NCI-H128 (cell line): ENCODE measurements around the gene GGT5.
"Not testable (repeated sequence)": the region's sequence is repeated elsewhere in the genome, so short reads cannot be mapped to it uniquely, and the experiment has no call there.

ENCODE experiments used
- DNase-seq: peaks from one replicate; lab custom pipeline; 2025; ENCODE audit not compliant: unreplicated experiment; lab: John Stamatoyannopoulos, UW

The GGT5 gene

DNA sequence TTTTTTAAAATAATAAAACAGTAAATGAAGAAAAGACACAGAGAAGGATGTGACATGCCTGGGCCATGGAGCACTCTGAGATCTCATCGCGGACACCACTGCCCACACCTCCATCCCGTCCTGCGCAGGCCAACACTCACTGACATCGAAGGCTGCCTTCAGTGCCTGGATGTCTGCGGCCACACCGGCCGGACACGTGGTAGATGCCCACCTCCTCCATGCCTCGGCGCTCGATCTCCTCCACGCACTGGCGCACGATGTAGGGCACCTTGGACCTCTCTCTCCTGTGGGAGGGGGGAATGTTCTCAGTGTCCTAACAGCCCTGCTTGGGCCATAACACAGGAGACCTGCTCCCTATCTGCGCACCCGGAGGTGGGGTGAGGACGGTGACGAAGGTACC lies 18.6 kb upstream of the GGT5 start:
- not testable (repeated sequence) for DNase-seq

DNA sequence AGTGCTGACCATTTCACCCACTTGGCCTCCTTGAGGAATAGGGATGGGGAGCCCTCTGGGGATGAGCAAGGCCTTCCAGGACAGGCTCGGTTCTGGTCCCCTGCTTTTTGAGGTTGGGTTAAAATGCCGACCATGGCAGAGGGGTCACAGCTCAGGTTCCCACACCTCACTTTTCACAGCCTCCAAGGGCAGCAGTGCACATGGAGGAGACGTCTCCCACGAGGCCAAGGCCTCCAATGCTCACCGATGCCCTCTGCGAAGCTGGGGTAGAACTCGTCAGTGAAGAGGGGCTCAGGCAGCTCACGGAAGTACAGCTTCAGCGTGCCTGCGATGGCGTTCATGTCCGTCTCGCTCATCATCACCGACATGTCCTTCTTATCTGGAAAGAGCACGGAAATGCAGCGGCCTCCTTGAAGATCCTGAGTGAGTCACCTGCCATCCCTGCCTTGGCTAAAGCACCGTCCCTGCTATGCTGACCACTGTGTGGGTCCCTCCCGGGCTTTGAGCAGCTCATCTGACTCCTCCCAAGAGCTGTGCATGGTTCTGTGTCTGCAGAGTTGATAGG lies 17.4 kb upstream of the GGT5 start:
- DNase-seq, result not testable (repeated sequence)

DNA sequence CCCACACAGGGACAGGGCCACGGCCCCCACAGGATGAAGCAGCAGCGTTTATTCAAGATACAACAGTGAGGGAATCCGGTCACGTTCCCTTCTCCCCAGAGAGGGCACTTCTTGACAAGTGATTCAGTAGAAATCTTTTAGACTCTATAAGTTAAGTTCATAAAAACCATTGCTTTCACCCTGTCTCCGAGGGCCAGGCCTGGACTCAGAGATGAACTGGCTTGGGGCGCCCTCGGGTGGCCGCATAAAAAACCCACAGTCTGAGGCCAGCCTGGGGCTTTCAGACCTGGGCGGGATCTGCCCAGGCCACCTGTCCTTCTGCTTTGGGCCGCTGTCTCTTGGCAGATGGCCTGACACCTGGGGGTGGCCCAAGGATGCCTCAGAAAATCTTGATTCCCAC lies 14.6 kb upstream of the GGT5 start:
- DNase-seq, result not testable (repeated sequence)

DNA sequence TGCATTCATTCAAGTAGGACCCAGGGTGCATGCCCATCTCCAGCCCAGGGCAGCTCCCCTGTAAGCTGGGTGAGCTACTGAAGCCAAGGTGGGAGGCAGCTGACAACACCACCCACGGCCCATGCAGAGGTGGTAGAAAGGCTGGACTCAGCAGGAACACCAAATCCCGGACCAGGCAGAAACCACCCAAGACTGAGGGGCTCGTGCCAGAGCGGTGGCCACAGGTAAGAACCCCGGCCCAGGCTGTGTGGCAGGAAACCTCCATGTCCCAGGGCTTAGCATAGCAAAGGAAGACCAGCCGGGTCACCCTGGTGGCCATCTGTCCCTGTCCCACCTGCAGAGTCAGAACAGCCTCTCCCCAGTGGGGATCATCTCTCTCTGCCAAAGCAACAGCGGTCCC lies 11.9 kb upstream of the GGT5 start:
- DNase-seq, result not testable (repeated sequence)

DNA sequence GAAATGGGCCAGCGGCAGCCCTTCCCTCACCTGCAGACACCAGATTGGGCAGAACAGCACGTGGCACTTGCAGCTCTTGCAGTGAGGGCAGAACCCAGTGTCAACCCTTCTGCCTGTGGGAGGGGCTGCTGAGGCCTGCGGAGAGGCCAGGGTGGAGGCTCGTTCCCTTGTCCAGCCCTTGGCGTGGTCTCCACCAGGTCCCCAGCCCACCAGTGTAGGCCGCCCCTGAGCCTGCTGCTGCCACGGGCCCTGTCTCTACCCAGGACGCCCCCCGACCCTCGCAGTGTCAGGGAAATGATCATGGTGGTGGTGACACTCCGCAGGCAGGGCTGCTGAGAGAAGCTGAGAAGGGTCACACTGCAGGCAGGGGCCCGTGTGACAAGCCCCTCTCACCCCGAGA lies 11.3 kb upstream of the GGT5 start:
- not testable (repeated sequence) for DNase-seq

DNA sequence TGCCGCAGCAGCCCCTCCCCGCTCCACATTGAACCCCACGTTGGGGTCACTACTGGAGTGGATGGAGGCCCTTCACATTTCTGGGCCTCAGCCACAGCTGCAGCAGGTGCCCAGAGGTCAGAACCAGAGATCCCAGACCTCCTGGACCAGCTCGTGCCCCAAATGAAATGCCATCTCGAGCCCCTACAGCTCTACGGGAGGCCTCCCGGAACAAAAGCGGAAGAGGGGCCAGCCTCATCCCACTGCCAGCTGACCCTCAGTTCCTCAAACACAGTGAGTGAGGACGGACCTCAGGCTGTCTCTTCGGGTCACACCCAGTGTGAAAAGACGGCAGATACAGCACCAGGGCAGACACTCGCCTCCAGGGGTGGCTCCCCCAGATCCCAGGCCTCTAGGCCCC lies 8.2 kb upstream of the GGT5 start:
- DNase-seq, result not testable (repeated sequence)

DNA sequence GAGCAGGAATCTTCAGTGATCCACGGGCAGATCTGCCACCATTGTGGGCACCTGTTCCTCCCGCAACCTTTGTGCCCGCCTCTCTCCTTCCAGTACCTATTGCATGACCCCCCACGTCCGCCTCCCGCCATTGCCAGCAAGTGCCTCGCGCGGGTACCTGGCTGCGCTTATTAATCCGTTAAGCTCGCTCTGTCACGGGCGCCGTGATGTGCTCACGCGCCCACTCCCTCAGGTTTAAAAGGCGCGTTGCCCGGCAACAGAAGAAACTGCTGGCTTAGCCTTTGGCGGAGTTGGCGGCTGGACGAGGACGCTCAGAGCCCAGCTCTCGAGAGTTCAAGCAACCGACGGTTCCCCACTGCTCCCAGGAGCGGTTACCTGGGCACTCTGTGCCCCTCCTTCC lies 6.4 kb upstream of the GGT5 start:
- DNase-seq, result not testable (repeated sequence)

DNA sequence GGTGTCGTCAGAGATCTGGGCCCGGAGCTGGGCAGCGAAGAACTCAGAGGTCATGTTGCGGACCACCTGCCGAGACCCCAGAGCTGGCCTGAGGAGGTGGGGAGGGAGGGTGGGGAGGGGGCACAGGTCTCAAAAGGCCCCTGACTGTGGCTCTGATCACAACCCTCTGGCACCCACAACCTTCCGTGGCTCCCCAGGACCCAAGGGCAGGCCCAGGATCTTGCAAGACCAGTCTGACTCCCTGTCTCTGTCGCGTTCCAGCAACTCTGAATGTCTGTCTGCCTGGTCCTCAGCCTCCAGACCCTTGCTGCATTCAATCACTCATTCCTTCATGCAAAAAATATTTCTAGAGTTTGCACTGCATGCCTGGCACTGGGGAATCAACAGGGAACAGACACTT lies 4.5 kb upstream of the GGT5 start:
- not testable (repeated sequence) for DNase-seq

DNA sequence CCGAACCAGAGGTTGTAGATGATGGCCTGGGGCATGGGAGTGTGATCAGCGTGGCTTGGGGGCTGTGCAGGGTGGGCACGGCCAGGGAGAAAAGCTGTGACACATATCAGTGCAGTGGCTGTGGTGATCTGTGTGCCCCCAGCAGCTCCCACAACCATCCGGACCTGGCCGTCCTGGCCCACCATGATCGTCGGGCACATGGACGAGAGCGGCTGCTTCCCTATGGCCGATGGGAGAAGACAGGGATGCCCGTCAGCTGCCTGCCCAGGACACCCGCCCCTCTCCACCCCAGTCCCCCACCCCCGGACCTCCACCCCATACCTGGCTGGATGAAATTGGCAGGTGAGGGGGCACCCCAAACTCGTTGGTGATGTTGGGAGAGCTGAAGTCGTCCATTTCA lies 3.7 kb upstream of the GGT5 start:
- not testable (repeated sequence) for DNase-seq

DNA sequence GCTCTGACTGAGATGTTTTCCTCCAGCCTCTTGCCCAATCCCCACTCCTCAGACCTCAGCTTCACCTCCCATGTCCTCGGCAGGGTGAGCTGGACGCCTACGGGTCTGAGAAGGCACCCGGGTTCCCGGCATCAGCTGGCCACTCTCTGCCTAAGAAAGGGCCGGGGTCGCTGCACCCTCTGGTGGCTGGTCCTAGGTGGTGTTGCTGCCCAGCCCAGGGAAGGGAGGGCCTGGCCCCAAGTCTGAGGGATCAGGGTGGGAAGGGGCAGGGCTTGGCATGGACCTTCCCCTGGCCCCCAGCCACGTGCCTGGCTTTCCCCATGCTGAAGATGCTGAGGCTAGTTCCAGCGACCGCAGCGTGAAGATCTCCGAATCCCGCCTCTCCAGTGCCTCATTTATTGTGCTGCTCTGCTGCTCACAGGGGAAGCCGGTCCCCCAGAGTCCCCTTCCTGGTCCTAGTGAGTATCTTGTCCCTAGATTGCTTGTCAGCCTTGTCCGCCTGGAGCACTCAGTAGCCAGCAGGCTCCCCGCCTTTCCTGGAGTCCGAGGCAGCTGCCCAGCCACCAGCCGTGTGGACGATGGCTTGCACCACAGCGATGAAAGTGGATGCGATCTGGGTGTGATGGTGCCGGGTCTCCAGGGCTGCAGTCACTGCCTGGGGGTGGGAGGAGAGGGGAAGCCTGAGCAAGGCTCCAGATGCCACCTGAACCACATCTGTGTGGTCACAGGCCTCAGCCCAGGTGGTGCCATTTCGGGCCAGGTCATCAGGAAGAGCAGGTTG lies 2.9 kb upstream of the GGT5 start:
- DNase-seq, result no peak

DNA sequence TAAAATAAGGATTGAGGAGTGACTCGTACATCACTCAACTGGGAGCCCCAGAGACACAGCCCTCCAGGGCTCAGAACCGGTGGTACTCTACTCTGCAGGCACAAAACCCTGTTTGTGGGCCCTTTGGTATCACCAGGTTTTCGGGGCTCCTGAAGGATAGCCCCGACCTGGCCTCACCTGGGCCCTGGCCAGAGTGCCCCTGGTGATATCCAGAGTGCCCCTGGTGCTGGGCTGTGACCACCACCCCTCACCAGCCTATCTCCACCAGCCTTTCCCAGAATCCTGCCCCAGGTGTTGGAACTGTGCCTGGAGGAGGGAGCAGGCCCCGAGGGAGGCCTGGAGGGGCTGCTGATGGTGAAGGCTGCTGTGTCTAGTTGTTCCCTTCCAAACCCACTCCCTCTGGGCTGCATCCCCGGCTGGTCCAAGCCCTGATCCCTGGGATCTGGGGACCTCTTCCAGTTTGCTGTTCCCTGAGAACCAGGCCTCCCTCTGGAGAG lies 2.2 kb upstream of the GGT5 start:
- no peak for DNase-seq

DNA sequence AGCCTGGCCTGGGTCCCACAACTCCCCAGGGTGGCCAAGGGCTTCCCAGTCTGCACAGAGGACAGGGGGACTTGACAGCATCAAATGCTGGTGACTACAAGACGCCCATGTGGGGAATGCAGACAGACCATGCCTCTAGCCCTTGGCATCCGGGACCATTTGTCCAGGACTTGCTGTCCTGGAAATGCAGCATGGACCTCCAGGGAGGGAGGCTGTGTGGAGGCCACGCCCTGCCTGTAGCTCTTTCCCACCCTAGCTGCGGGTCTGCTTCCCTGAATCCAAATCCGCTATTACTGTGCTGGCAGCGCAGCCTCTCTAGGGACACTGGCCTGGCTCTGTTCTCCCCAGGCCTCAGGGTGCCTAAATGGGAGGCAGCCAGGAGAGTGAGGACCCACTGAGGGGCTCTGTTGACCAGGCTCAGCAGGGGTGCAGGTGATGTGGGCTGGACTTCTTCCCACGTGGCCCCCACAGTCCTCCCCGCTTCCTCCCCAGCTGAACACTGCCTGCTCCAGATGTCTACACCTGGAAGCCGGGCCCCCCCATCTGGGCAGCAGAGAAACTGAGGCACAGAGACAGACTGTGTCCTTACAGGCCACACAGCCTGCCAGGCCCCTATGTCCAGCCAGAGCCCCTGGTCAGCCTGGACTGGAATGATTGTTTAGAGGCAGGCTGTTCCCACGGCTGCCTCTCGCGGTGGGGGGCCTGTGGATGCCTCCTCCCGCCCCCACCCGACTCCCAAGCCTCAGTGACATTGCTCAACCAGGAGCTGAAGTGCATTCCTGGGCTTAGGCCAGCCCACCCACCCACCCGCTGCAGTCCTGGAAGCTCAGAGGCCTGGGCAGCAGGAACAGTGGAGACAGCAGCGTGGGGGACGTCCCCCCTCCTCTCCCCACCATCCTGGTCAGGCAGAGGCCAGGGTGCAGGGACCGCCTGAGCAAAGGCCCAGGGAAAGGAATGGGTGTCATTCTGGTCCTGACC lies 991 bp upstream of the GGT5 start:
- DNase-seq, result not testable (repeated sequence)

DNA sequence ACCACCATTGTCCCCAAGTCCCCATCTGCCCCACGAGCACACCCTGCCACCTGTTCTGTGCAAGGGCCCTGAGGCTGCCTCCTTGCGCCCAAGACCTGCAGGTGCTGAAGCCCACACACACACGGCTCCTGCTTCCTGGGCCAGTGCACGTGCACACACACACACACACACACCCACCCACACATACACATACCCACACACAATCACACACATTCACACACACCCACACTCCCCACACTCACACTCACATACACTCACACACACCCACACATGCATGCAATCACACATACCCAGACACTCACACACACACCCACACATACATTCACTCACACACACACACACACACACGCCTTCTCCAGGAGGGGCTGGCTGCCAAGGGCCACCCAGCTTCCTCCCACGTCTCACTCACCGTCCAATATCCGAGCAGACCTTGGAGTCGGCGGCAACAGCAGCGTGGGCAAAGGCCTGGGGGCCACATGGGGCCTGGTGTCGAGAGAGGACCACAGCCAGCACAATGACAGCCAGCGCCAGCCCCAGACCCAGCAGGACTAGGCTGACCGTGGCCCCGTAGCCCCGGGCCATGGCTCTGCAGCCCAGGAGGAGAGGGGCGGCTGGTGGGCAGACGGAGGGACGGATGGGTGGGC lies 616 bp downstream of the GGT5 start:
- DNase-seq, result no peak

DNA sequence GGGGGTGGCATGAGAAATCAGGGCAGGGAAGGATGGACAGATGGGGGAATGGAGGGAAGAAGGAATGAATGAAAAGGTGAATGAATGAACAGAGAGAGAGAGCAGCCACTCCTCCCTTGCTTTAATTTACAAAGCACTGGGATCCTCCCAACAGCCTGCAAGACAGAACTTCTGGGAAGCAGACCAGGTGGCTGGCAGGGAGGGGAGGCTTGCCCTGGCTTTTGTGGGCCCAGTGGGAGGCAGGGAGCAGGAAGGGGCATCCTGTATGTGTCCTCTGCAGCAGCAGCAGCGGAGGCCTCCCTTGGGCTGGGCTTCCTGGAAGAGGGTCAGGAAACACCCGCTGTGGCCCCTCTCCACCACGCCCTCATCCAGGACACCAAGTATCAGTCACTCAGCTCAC lies 1.5 kb downstream of the GGT5 start:
- DNase-seq, result not testable (repeated sequence)

DNA sequence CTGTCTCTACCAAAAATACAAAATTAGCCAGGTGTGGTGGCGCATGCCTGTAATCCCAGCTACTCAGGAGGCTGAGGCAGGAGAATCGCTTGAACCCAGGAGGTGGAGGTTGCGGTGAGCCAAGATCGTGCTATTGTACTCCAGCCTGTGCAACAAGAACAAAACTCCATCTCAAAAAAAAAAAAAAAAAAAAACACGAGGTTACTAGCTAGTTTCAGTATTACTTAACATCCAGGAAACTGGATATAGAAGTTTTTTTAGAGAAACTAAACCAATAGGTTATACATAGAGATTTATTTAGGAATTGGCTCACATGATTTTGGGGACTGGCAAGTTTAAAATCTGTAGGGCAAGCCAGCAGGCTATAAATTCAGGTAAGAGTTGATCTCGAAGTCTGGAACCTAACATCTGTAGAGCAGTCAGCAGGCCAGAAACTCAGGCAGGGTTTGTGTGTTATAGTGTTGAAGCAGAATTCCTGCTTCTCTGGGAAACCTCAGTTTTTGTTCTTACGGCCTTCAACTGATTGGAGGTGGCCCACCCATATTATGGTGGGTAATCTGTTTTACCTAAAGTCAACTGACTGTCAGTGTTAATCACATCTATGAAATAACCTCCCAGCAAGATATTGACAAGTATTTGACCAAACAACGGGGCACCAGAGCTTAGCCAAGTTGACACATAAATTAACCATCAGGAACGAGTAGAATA lies 3.7 kb downstream of the GGT5 start:
- DNase-seq, result not testable (repeated sequence)

DNA sequence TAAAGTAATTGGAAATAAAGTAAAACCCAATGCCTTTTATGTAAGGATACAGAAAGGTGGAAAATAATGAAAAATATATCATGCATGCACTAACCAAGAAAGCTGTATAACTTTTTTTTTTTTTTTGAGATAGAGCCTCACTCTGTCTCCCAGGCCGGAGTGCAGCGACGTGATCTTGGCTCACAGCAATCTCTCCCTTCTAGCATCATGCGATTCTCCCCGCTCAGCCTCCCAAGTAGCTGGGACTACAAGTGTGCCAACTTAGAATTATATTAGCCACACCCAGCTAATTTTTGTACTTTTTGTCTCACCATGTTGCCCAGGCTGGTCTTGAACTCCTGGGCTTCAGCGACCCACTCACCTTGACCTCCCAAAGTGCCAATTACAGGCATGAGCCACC lies 4.5 kb downstream of the GGT5 start:
- DNase-seq, result no peak

DNA sequence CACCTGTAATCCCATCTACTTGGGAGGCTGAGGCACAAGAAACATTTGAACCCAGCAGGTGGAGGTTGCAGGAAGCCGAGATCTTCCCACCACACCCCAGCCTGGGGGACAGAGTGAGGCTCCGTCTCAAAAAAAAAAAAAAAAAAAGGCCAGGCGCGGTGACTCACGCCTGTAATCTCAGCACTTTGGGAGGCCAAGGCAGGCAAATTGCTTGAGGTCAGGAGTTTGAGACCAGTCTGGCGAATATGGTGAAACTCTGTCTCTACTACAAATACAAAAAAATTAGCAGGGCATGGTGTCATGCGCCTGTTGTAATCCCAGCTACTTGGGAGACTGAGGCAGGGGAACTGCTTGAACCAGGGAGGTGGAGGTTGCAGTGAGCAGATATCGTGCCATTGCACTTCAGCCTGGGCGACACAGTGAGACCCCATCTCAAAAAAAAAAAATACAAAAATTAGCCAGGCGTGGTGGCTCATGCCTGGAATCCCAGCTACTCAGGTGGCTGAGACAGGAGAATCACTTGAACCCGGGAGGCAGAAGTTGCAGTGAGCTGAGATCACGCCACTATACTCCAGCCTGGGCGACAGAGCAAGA lies 6.7 kb downstream of the GGT5 start:
- not testable (repeated sequence) for DNase-seq

DNA sequence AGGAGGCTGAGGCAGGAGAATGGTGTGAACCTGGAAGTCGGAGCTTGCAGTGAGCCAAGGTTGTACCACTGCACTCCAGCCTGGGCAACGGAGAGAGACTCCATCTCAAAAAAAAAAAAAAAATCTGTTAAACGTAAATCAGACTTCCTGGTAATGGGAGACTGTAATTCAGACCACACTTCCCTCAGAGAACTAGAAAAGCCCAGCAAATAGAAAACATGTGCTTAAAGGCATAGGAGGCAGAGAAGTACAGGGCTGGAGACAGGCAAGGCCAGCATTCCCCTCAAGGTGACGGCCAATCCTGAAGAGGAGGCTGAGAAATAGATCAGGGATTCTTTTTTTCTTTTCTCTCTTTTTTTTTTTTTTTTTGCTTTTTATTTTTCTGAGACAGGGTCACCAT lies 8.2 kb downstream of the GGT5 start:
- DNase-seq, result no peak

DNA sequence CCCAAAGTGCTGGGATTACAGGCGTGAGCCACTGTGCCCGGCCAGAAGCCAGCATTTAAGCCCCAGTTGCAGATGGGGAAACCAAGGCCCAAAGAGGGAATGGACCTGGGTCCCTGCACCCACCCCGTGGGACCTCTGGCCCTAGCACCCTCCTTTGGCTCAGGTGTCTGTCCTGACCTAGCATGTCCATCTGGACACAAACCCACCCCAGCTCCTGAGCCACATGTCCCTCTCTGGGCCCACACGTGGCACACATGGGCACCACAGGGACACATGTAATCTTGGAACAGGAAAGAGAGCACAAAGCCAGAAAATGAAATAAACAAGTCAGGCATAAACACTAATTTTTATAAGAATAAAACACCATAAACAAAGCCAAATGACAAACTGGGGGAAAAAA lies 9.6 kb downstream of the GGT5 start:
- DNase-seq, result no peak

DNA sequence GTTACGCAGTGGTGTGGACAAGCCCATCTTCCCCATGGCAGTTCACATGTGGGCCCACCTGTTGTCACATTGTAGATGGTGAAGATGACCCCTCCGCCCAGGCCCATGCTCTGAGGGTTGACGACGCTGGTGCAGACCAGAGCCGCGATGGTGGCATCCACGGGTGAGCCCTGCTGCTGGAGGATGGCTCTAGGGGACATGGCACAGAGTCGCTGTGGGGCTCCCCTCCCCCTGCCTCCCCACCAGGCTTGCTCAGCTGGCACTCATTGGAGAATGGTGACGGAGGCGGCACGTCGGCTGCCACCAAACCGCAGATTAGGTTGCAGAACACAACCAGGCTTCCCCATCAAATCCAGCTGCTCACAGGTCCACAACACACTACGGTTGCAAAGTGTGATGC lies 11.1 kb downstream of the GGT5 start:
- DNase-seq, result no peak
